Fibroblast of lung (primary cell): Measurements from ENCODE around the gene ADD2. TPM values are rescaled to one million over a fixed set of nuclear protein-coding genes. Genes with fewer than 3 reads are reported as not detected.

ENCODE experiments used
- DNase-seq, 2 donors: peaks; one replicate each; pipeline versions ENCODE4 v3.0.0 to v3.0.0-alpha.2; 2010; ENCODE audit warnings: low read depth in 2 of 2
- H2AFZ ChIP-seq: 2 replicates; pipeline ENCODE4 v1.5.1; 2012; ENCODE audit warnings: low read length, control low read depth, inconsistent platforms
- H3K27ac ChIP-seq: 2 replicates; pipeline ENCODE4 v1.5.1; 2011; ENCODE audit warnings: low read length, control low read depth; ENCODE audit not compliant: insufficient read depth
- H3K27me3 ChIP-seq: 2 replicates; pipeline ENCODE4 v1.5.1; 2011; ENCODE audit warnings: mild to moderate bottlenecking, low read length; ENCODE audit not compliant: control insufficient read depth, insufficient read depth
- H3K36me3 ChIP-seq: 2 replicates; pipeline ENCODE4 v1.5.1; 2011; ENCODE audit warnings: low read length; ENCODE audit not compliant: control insufficient read depth, insufficient read depth
- H3K4me1 ChIP-seq: 2 replicates; pipeline ENCODE4 v1.5.1; 2011; ENCODE audit warnings: low read length; ENCODE audit not compliant: control insufficient read depth, insufficient read depth; ENCODE audit errors: extremely low read depth
- H3K4me2 ChIP-seq: 2 replicates; pipeline ENCODE4 v1.5.1; 2011; ENCODE audit warnings: low read length, control low read depth; ENCODE audit not compliant: insufficient read depth; ENCODE audit errors: extremely low read depth
- H3K4me3 ChIP-seq, 4 experiments: fragments of 200-600 bp in 1 of 4; sonication (generic) in 1 of 4; replicated peaks in 1 of 4; 2 replicates each; pipeline ENCODE4 v1.5.1; 2011 to 2016; ENCODE audit warnings: low read length in 4 of 4, low read depth in 3 of 4, mild to moderate bottlenecking in 3 of 4, control low read depth in 2 of 4, inconsistent platforms in 1 of 4, mixed read lengths in 1 of 4; ENCODE audit not compliant: insufficient read depth in 1 of 4; ENCODE audit errors: control extremely low read depth in 1 of 4
- H3K79me2 ChIP-seq: 2 replicates; pipeline ENCODE4 v1.5.1; 2012; ENCODE audit warnings: mild to moderate bottlenecking, low read length, inconsistent platforms; ENCODE audit not compliant: control insufficient read depth, insufficient read depth
- H3K9ac ChIP-seq: 2 replicates; pipeline ENCODE4 v1.5.1; 2011; ENCODE audit warnings: mild to moderate bottlenecking, low read length, control low read depth; ENCODE audit not compliant: insufficient read depth
- H3K9me3 ChIP-seq: 2 replicates; pipeline ENCODE4 v1.5.1; 2012; ENCODE audit warnings: low read depth, low read length; ENCODE audit not compliant: control insufficient read depth, insufficient read depth
- H4K20me1 ChIP-seq: 2 replicates; pipeline ENCODE4 v1.5.1; 2011; ENCODE audit warnings: low read length; ENCODE audit not compliant: control insufficient read depth, insufficient read depth; ENCODE audit errors: extremely low read depth
- CTCF ChIP-seq, 2 donors: IDR thresholded peaks in 1 of 2; conservative IDR thresholded peaks in 1 of 2; 1 replicate in 1 of 2; 2 replicates in 1 of 2; pipeline ENCODE4 v1.5.1; 2011 to 2012; ENCODE audit warnings: low read length in 2 of 2, control low read depth in 1 of 2, inconsistent platforms in 1 of 2, low read depth in 1 of 2, mild to moderate bottlenecking in 1 of 2
- EZH2 ChIP-seq: IDR thresholded peaks from 2 replicates; pipeline ENCODE4 v1.5.1; 2012; ENCODE audit warnings: low read length, control low read depth, mild to moderate bottlenecking; ENCODE audit errors: missing control alignments
- polyA plus RNA-seq, 2 donors: library from polyadenylated mRNA; depleted of rRNA in 1 of 2; stranded (reverse) in 1 of 2; unstranded in 1 of 2; fragments of >200 nt; gene quantifications; 2 replicates each; pipeline ENCODE4 v1.2.1, GENCODE V29; 2011 to 2012; ENCODE audit warnings: missing spikeins in 1 of 2
- total RNA-seq: library from RNA; depleted of rRNA; stranded (reverse); fragments of >200 nt; gene quantifications from 2 replicates; pipeline ENCODE4 v1.2.1, GENCODE V29; 2014

Gene ADD2
- total and polyA plus RNA-seq, 2 donors (not counting 1 experiment from before 2014, with no cell fraction given), result 0.22 to 2.5 TPM

DNA sequence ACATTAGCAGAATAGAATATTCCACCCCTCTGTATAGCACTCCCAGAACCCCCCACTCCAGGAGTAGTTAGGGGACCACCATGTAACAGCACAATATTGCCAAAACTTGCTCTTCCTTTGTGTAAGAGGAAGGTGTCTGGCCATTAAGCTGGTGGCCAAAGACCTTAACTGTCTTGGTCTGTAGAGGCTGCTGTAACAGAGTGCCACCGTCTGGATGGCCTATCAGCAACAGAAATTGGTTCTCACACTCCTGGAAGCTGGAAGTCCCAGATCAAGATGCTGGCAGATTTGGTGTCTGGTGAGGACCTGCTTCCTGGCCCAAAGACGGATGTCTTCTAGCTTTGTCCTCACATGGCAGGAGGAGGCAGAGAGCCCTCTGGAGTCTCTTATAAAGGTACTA lies 152.8 kb downstream of the ADD2 start:
- no peak overlapping the region for H3K27ac ChIP-seq
- H3K9ac ChIP-seq, result no peak overlapping the region
- H2AFZ ChIP-seq, result no peak overlapping the region
- no peak for TF ChIP-seq EZH2
- no peak for TF ChIP-seq CTCF (conservative IDR thresholded peaks at IDR 0.05 in 1 of 2, IDR thresholded peaks at IDR 0.05 in 1 of 2; ENCODE audit: low read depth in 1 of 2, low read length in 2 of 2)
- no peak overlapping the region for H3K4me3 ChIP-seq
- no peaks in the 10 kb centered on the region for H3K27me3 ChIP-seq
- H3K36me3 ChIP-seq, result no peaks in the 10 kb centered on the region
- no peak overlapping the region for H3K4me2 ChIP-seq
- no peaks in the 10 kb centered on the region for H3K4me1 ChIP-seq
- no peaks in the 10 kb centered on the region for H3K9me3 ChIP-seq
- H3K79me2 ChIP-seq, result no peaks in the 10 kb centered on the region
- no peak for DNase-seq
- no peaks in the 10 kb centered on the region for H4K20me1 ChIP-seq

- no peaks in the 10 kb centered on the region for H3K79me2 ChIP-seq
- H3K4me1 ChIP-seq, result no peaks in the 10 kb centered on the region
- no peak overlapping the region for H3K4me3 ChIP-seq
- H3K27me3 ChIP-seq, result no peaks in the 10 kb centered on the region
- H3K9ac ChIP-seq, result no peak overlapping the region
- no peak overlapping the region for H3K4me2 ChIP-seq
- no peaks in the 10 kb centered on the region for H3K36me3 ChIP-seq
- H3K9me3 ChIP-seq, result no peaks in the 10 kb centered on the region
- H3K27ac ChIP-seq, result no peak overlapping the region
- no peak for TF ChIP-seq EZH2
- TF ChIP-seq CTCF (conservative IDR thresholded peaks at IDR 0.05 in 1 of 2, IDR thresholded peaks at IDR 0.05 in 1 of 2; ENCODE audit: low read depth in 1 of 2, low read length in 2 of 2), result no peak
- DNase-seq, result no peak
- H2AFZ ChIP-seq, result no peak overlapping the region
- no peaks in the 10 kb centered on the region for H4K20me1 ChIP-seq
Observed at GRCh38 chr2:70613521-70613920, 154.5 kb downstream of the ADD2 start.

DNA sequence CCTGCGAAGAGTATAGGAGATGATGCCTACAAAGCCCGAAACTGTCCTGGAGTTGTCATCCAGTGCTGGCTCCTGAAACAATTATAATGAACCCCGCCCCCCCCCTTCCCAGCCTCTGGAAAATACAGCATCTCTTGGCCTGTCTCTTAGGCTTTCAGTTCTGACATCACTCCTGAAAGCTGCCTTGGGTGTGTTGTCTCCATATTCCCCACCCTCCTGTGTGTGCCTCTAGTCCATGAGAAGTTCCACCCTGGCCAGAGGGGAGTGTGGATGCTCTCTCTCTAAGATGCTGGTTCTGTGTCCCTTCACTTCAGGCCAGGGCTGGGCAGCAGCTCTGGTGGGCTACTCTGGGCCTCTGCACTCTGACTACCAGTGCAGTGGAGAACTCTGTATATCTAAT lies 155.4 kb downstream of the ADD2 start:
- TF ChIP-seq EZH2 (no peak), CTCF (conservative IDR thresholded peaks at IDR 0.05 in 1 of 2, IDR thresholded peaks at IDR 0.05 in 1 of 2; ENCODE audit: low read depth in 1 of 2, low read length in 2 of 2) (no peak)
- Histone ChIP-seq H3K4me3 (no peak overlapping the region), H3K4me2 (no peak overlapping the region), H3K9ac (no peak overlapping the region), H3K36me3 (no peaks in the 10 kb centered on the region), H3K27me3 (no peaks in the 10 kb centered on the region), H3K4me1 (no peaks in the 10 kb centered on the region), H3K27ac (no peak overlapping the region), H3K79me2 (no peaks in the 10 kb centered on the region), H4K20me1 (no peaks in the 10 kb centered on the region), H2AFZ (no peak overlapping the region), H3K9me3 (no peaks in the 10 kb centered on the region)
- no peak for DNase-seq
